HEK293 (cell line): Measurements from ENCODE around the gene CDC34.

ENCODE experiments used
- AEBP2 ChIP-seq: fragments of 450-650 bp; formaldehyde crosslinking; IDR thresholded peaks from 2 replicates; pipeline ENCODE4 v1.5.1; 2016; ENCODE audit warnings: missing biosample characterization, missing genetic modification characterization, borderline replicate concordance
- ATF2 ChIP-seq: fragments of 450-650 bp; formaldehyde crosslinking; IDR thresholded peaks from 2 replicates; pipeline ENCODE4 v1.5.1; 2016; ENCODE audit warnings: missing biosample characterization, missing genetic modification characterization, low read depth
- CTCF ChIP-seq: fragments of 450-650 bp; formaldehyde crosslinking; IDR thresholded peaks from 2 replicates; pipeline ENCODE4 v1.5.1; 2016; ENCODE audit warnings: missing biosample characterization, missing genetic modification characterization
- PRDM2 ChIP-seq: fragments of 450-650 bp; formaldehyde crosslinking; IDR thresholded peaks from 2 replicates; pipeline ENCODE4 v1.5.1; 2016; ENCODE audit warnings: missing biosample characterization, missing genetic modification characterization, borderline replicate concordance
- RBAK ChIP-seq: fragments of 450-650 bp; formaldehyde crosslinking; IDR thresholded peaks from 2 replicates; pipeline ENCODE4 v1.5.1; 2016; ENCODE audit warnings: missing biosample characterization, missing genetic modification characterization
- SCRT2 ChIP-seq: fragments of 450-650 bp; formaldehyde crosslinking; IDR thresholded peaks from 2 replicates; pipeline ENCODE4 v1.5.1; 2016; ENCODE audit warnings: missing biosample characterization, missing genetic modification characterization
- SP2 ChIP-seq: fragments of 450-650 bp; formaldehyde crosslinking; IDR thresholded peaks from 2 replicates; pipeline ENCODE4 v1.5.1; 2016; ENCODE audit warnings: missing biosample characterization, missing genetic modification characterization
- ZNF114 ChIP-seq: fragments of 450-650 bp; formaldehyde crosslinking; IDR thresholded peaks from 2 replicates; pipeline ENCODE4 v1.5.0; 2017; ENCODE audit warnings: missing biosample characterization, missing genetic modification characterization
- ZNF16 ChIP-seq: fragments of 450-650 bp; formaldehyde crosslinking; IDR thresholded peaks from 2 replicates; pipeline ENCODE4 v1.5.1; 2016; ENCODE audit warnings: low read depth, missing biosample characterization, missing genetic modification characterization
- ZNF274 ChIP-seq, 2 experiments: fragments of 200-500 bp in 1 of 2; fragments of 450-650 bp in 1 of 2; sonication (Bioruptor generic) in 1 of 2; formaldehyde crosslinking in 1 of 2; IDR thresholded peaks; 2 replicates each; pipeline versions ENCODE4 v1.5.1 to v1.6.1; 2014 to 2016; ENCODE audit warnings: borderline replicate concordance in 1 of 2, inconsistent platforms in 1 of 2, low read length in 1 of 2, missing biosample characterization in 1 of 2, missing genetic modification characterization in 1 of 2
- ZNF292 ChIP-seq: fragments of 450-650 bp; formaldehyde crosslinking; IDR thresholded peaks from 2 replicates; pipeline ENCODE4 v1.5.1; 2016; ENCODE audit warnings: low read depth, missing biosample characterization, missing genetic modification characterization, borderline replicate concordance
- ZNF302 ChIP-seq: fragments of 450-650 bp; formaldehyde crosslinking; IDR thresholded peaks from 2 replicates; pipeline ENCODE4 v1.5.1; 2016; ENCODE audit warnings: missing biosample characterization, missing genetic modification characterization, low read depth
- ZNF624 ChIP-seq: fragments of 450-650 bp; formaldehyde crosslinking; IDR thresholded peaks from 2 replicates; pipeline ENCODE4 v1.5.1; 2017; ENCODE audit warnings: missing biosample characterization, missing genetic modification characterization
- ZNF830 ChIP-seq: fragments of 450-650 bp; IDR thresholded peaks from 2 replicates; pipeline ENCODE4 v1.5.0; 2018; ENCODE audit warnings: missing biosample characterization, missing genetic modification characterization, low read depth, mild to moderate bottlenecking, moderate library complexity

GRCh38 chr19:588741-589692 lies 57.5 kb downstream of the CDC34 start:
- TF ChIP-seq CTCF (tag by site-specific recombination) = peak; percentile 69
- TF ChIP-seq AEBP2 = no peak
- no peak for TF ChIP-seq RBAK (tag by site-specific recombination)
- TF ChIP-seq ZNF114 (tag by site-specific recombination) = no peak
- no peak for TF ChIP-seq ATF2
- no peak for TF ChIP-seq SCRT2 (tag by site-specific recombination)
- no peak for TF ChIP-seq ZNF302 (tag by site-specific recombination)
- TF ChIP-seq ZNF274 (IDR thresholded peaks at IDR 0.05; ENCODE audit: low read length) = no peak
- no peak for TF ChIP-seq ZNF274 (tag by site-specific recombination; IDR thresholded peaks at IDR 0.05; ENCODE audit: borderline replicate concordance)
- TF ChIP-seq PRDM2 (tag by site-specific recombination) = no peak
- TF ChIP-seq ZNF830 (tag by site-specific recombination) = no peak
- no peak for TF ChIP-seq ZNF16
- no peak for TF ChIP-seq ZNF624 (tag by site-specific recombination)
- TF ChIP-seq ZNF292 (tag by site-specific recombination) = no peak
- no peak for TF ChIP-seq SP2 (tag by site-specific recombination)
